ENCODE results near the gene GTPBP2.

Gene GTPBP2

GRCh38 chr6:43627008-43627825, 1.8 kb downstream of the GTPBP2 start:
- Histone ChIP-seq H3K36me3 (replicated peaks; ENCODE audit: insufficient read depth, low read length) (0 out of 2 replicates have a peak, but pooled peaks cover 2% of the 10 kb centered on the region), H3K9me2 (replicated peaks; ENCODE audit: insufficient read depth, low read length) (no peaks in the 10 kb centered on the region), H3F3A (ENCODE audit: insufficient read depth, low read length) (peaks cover 7% of the 10 kb centered on the region; the same call in 1 of the 2 replicates), H3K4me2 (ENCODE audit: low read depth, low read length) (peak overlapping the region; percentile 41; the same call in 1 of the 2 replicates), H3K27ac (ENCODE audit: low read length) (peak overlapping the region; percentile 13; the same call in 1 of the 2 replicates), H3K79me2 (ENCODE audit: low read length) (peaks cover 25% of the 10 kb centered on the region), H3K9me3 (replicated peaks; ENCODE audit: insufficient read depth, low read length) (no peaks in the 10 kb centered on the region), H4K20me1 (ENCODE audit: insufficient read depth, low read length) (no peaks in the 10 kb centered on the region), H3K4me3 (ENCODE audit: low read length) (no peak overlapping the region), H3K9ac (ENCODE audit: low read length) (0 out of 2 replicates have a peak overlapping the region, but pooled peaks have one; percentile 14), H2AFZ (ENCODE audit: low read length) (no peak overlapping the region), H3K4me1 (ENCODE audit: low read length) (peaks cover 17% of the 10 kb centered on the region), H3K27me3 (replicated peaks; ENCODE audit: insufficient read depth, low read length) (no peaks in the 10 kb centered on the region)
- DNase-seq = peak; percentile 46
- no peak for TF ChIP-seq CTCF (IDR thresholded peaks at IDR 0.05; ENCODE audit: low read length)
- no peak for TF ChIP-seq EZH2 (optimal IDR thresholded peaks at IDR 0.05; ENCODE audit: low read depth, low read length)
- no peak for TF ChIP-seq EZH2phosphoT487 (IDR thresholded peaks at IDR 0.05; ENCODE audit: low read length)

GRCh38 chr6:43625393-43625992, 3.6 kb downstream of the GTPBP2 start:
- no peaks in the 10 kb centered on the region for H3K9me2 ChIP-seq (replicated peaks; ENCODE audit: insufficient read depth, low read length)
- TF ChIP-seq EZH2phosphoT487 (IDR thresholded peaks at IDR 0.05; ENCODE audit: low read length) (no peak), CTCF (IDR thresholded peaks at IDR 0.05; ENCODE audit: low read length) (no peak), EZH2 (optimal IDR thresholded peaks at IDR 0.05; ENCODE audit: low read depth, low read length) (no peak)
- no peaks in the 10 kb centered on the region for H3K9me3 ChIP-seq (replicated peaks; ENCODE audit: insufficient read depth, low read length)
- no peak overlapping the region for H2AFZ ChIP-seq (ENCODE audit: low read length)
- no peak for DNase-seq
- H3K36me3 ChIP-seq (replicated peaks; ENCODE audit: insufficient read depth, low read length) = 0 out of 2 replicates have a peak, but pooled peaks cover 2% of the 10 kb centered on the region
- H3K79me2 ChIP-seq (ENCODE audit: low read length) = peaks cover 25% of the 10 kb centered on the region
- no peaks in the 10 kb centered on the region for H4K20me1 ChIP-seq (ENCODE audit: insufficient read depth, low read length)
- H3F3A ChIP-seq (ENCODE audit: insufficient read depth, low read length) = peaks cover 7% of the 10 kb centered on the region; the same call in 1 of the 2 replicates
- H3K9ac ChIP-seq (ENCODE audit: low read length) = no peak overlapping the region
- no peak overlapping the region for H3K4me2 ChIP-seq (ENCODE audit: low read depth, low read length)
- peaks cover 12% of the 10 kb centered on the region for H3K4me1 ChIP-seq (ENCODE audit: low read length)
- no peak overlapping the region for H3K27ac ChIP-seq (ENCODE audit: low read length)
- no peaks in the 10 kb centered on the region for H3K27me3 ChIP-seq (replicated peaks; ENCODE audit: insufficient read depth, low read length)
- H3K4me3 ChIP-seq (ENCODE audit: low read length) = no peak overlapping the region

- peaks cover 25% of the 10 kb centered on the region for H3K79me2 ChIP-seq (ENCODE audit: low read length)
- no peak for DNase-seq
- peaks cover 4% of the 10 kb centered on the region; the same call in 1 of the 2 replicates for H3F3A ChIP-seq (ENCODE audit: insufficient read depth, low read length)
- no peaks in the 10 kb centered on the region for H3K27me3 ChIP-seq (replicated peaks; ENCODE audit: insufficient read depth, low read length)
- no peak overlapping the region for H3K4me2 ChIP-seq (ENCODE audit: low read depth, low read length)
- H3K9me3 ChIP-seq (replicated peaks; ENCODE audit: insufficient read depth, low read length) = no peaks in the 10 kb centered on the region
- H2AFZ ChIP-seq (ENCODE audit: low read length) = no peak overlapping the region
- no peak overlapping the region for H3K9ac ChIP-seq (ENCODE audit: low read length)
- no peaks in the 10 kb centered on the region for H4K20me1 ChIP-seq (ENCODE audit: insufficient read depth, low read length)
- 0 out of 2 replicates have a peak, but pooled peaks cover 2% of the 10 kb centered on the region for H3K36me3 ChIP-seq (replicated peaks; ENCODE audit: insufficient read depth, low read length)
- H3K4me1 ChIP-seq (ENCODE audit: low read length) = peaks cover 9% of the 10 kb centered on the region
- no peak overlapping the region for H3K27ac ChIP-seq (ENCODE audit: low read length)
- H3K4me3 ChIP-seq (ENCODE audit: low read length) = no peak overlapping the region
- no peaks in the 10 kb centered on the region for H3K9me2 ChIP-seq (replicated peaks; ENCODE audit: insufficient read depth, low read length)
- no peak for TF ChIP-seq EZH2phosphoT487 (IDR thresholded peaks at IDR 0.05; ENCODE audit: low read length)
- no peak for TF ChIP-seq EZH2 (optimal IDR thresholded peaks at IDR 0.05; ENCODE audit: low read depth, low read length)
- no peak for TF ChIP-seq CTCF (IDR thresholded peaks at IDR 0.05; ENCODE audit: low read length)
Measured at GRCh38 chr6:43624786-43625288, 4.2 kb downstream of the GTPBP2 start.
